K562 (cell line): ENCODE measurements around the gene ZMYM2. TPM values are rescaled to one million over a fixed set of nuclear protein-coding genes. Genes with fewer than 3 reads are reported as not detected.
"Not testable (repeated sequence)": the region's sequence is repeated elsewhere in the genome, so short reads cannot be mapped to it uniquely, and the experiment has no call there.

Source experiments
- ATAC-seq: fragments of 200-7000 bp; cut with Tn5 transposase; 3 replicates; pipeline ENCODE4 v1.9.1; 2020; ENCODE audit warnings: moderate library complexity
- BruUV-seq: library from RNA; stranded (reverse); fragments of 400-500 nt; replicated peaks from 2 replicates; lab custom pipeline; 2021; lab: Mats Ljungman, UMichigan
- CTCF ChIA-PET: fragments of 300-600 bp; formaldehyde crosslinking; extraction: SDS; loops from one replicate; lab custom pipeline; 2021; ENCODE audit warnings: low intra/inter-chr PET ratio; lab: Yijun Ruan, JAX
- POLR2A ChIA-PET: fragments of 300-600, 350-650 bp; sonication (Branson Sonifier 250); formaldehyde crosslinking; extraction: SDS; loops from one replicate; lab custom pipeline; 2021; ENCODE audit warnings: antibody characterized with exemption, inconsistent platforms; lab: Yijun Ruan, JAX
- DNase-seq, 4 experiments: peaks; one replicate each; pipeline versions ENCODE4 v3.0.0 to v3.0.0-alpha.2; 2011 to 2018; ENCODE audit warnings: low spot score in 3 of 4, mixed read lengths in 3 of 4; ENCODE audit errors: extremely low read depth in 1 of 4
- FAIRE-seq: peaks from 2 replicates; lab custom pipeline; 2011; peaks lifted over from hg19 to GRCh38; lab: Jason Lieb, UNC
- H2AFZ ChIP-seq: 2 replicates; pipeline ENCODE4 v1.6.0; 2011; ENCODE audit warnings: low read depth, low read length, control low read depth, inconsistent platforms
- H3K27ac ChIP-seq: fragments of 200-600 bp; 3 replicates; pipeline ENCODE4 v1.8.0; 2011; ENCODE audit warnings: low read depth, mild to moderate bottlenecking, control low read depth, inconsistent platforms, low read length, moderate library complexity, mixed read lengths; ENCODE audit errors: extremely low read depth
- H3K27me3 ChIP-seq, 2 experiments: fragments of 300-600 bp in 1 of 2; 2 replicates in 1 of 2; 3 replicates in 1 of 2; pipeline versions ENCODE4 v1.6.0 to v1.8.0; 2011; ENCODE audit warnings: inconsistent platforms in 2 of 2, low read length in 2 of 2, mild to moderate bottlenecking in 1 of 2, mixed read lengths in 1 of 2, moderate library complexity in 1 of 2; ENCODE audit not compliant: control insufficient read depth in 2 of 2, insufficient read depth in 2 of 2
- H3K36me3 ChIP-seq: fragments of 300-600 bp; 3 replicates; pipeline ENCODE4 v1.8.0; 2011; ENCODE audit warnings: mild to moderate bottlenecking, low read length, inconsistent platforms; ENCODE audit not compliant: control insufficient read depth, insufficient read depth
- H3K4me1 ChIP-seq, 2 experiments: fragments of 200-600 bp in 1 of 2; replicated peaks in 1 of 2; 2 replicates in 1 of 2; 3 replicates in 1 of 2; pipeline versions ENCODE4 v1.5.1 to v1.8.0; 2011; ENCODE audit warnings: inconsistent platforms in 2 of 2, low read length in 2 of 2, mild to moderate bottlenecking in 1 of 2, mixed read lengths in 1 of 2, moderate library complexity in 1 of 2; ENCODE audit not compliant: control insufficient read depth in 2 of 2, insufficient read depth in 2 of 2
- H3K4me2 ChIP-seq: 2 replicates; pipeline ENCODE4 v1.6.1; 2011; ENCODE audit warnings: low read length, control low read depth, inconsistent platforms, mixed read lengths; ENCODE audit not compliant: insufficient read depth
- H3K4me3 ChIP-seq: fragments of 200-600 bp; sonication (generic), shearing (Covaris generic); 2 replicates; pipeline ENCODE4 v1.5.1; 2016; ENCODE audit warnings: control low read depth, inconsistent platforms
- H3K79me2 ChIP-seq: fragments of 200-600 bp; 3 replicates; pipeline ENCODE4 v1.8.0; 2011; ENCODE audit warnings: low read length, inconsistent platforms; ENCODE audit not compliant: control insufficient read depth, insufficient read depth
- H3K9ac ChIP-seq, 2 experiments: 2 replicates each; pipeline versions ENCODE4 v1.6.0 to v1.6.1; 2011; ENCODE audit warnings: low read depth in 2 of 2, low read length in 2 of 2, control low read depth in 1 of 2, inconsistent platforms in 1 of 2, mild to moderate bottlenecking in 1 of 2, mixed read lengths in 1 of 2; ENCODE audit not compliant: insufficient read depth in 1 of 2
- H3K9me1 ChIP-seq: one replicate; pipeline ENCODE4 v1.6.0; 2011; ENCODE audit warnings: inconsistent platforms, mild to moderate bottlenecking, low read length, moderate library complexity; ENCODE audit not compliant: control insufficient read depth, insufficient read depth
- H3K9me3 ChIP-seq: replicated peaks from 2 replicates; pipeline ENCODE4 v1.5.1; 2011; ENCODE audit warnings: low read depth, low read length, inconsistent platforms; ENCODE audit not compliant: control insufficient read depth, insufficient read depth
- H4K20me1 ChIP-seq: replicated peaks from 2 replicates; pipeline ENCODE4 v1.6.1; 2011; ENCODE audit warnings: low read length, inconsistent platforms, mixed read lengths; ENCODE audit not compliant: control insufficient read depth, insufficient read depth
- CHCHD3 ChIP-seq: fragments of 250-450 bp; sonication (Bioruptor Pico); IDR thresholded peaks from 2 replicates; pipeline ENCODE4 v2.1.2; 2022; ENCODE audit warnings: mild to moderate bottlenecking
- PBX2 ChIP-seq, 2 experiments: IDR thresholded peaks in 1 of 2; conservative IDR thresholded peaks in 1 of 2; 2 replicates each; pipeline ENCODE4 v1.6.1; 2016; ENCODE audit warnings: low read depth in 2 of 2, mild to moderate bottlenecking in 1 of 2, missing compliant biosample characterization in 1 of 2, missing genetic modification characterization in 1 of 2, moderate library complexity in 1 of 2
- ZNF766 ChIP-seq: fragments of 200-800 bp; sonication (Bioruptor generic); conservative IDR thresholded peaks from 2 replicates; pipeline ENCODE4 v1.6.1; 2016; ENCODE audit warnings: missing genetic modification characterization, missing compliant biosample characterization
- WGBS: fragments of 100-300 bp; shearing (Covaris generic); methylation state at CpG from one replicate; pipeline ENCODE4 v1.1.6; 2016; ENCODE audit warnings: low coverage, mixed read lengths; ENCODE audit not compliant: insufficient coverage; ENCODE audit errors: missing lambda C conversion rate; 5-methylcytosine and 5-hydroxymethylcytosine counted together
- in situ Hi-C: fragments of 300-500 bp; cut with MboI; formaldehyde crosslinking; loops from 4 replicates; pipeline ENCODE4 v1.15.0; 2018; ENCODE audit warnings: inconsistent platforms, mixed read lengths
- intact Hi-C: fragments of 100-400 bp; cut with micrococcal nuclease; formaldehyde crosslinking; loops from 2 replicates; pipeline ENCODE4 v1.14.2; 2022
- polyA plus RNA-seq, 8 experiments: library from polyadenylated mRNA; depleted of rRNA in 4 of 8; stranded (reverse) in 5 of 8; unstranded in 3 of 8; fragments of >200 nt; fragmentation: Nextera tagmentation in 2 of 8; fragmentation: Illumina TruSeq in 1 of 8; extraction: Ambion mirVana in 2 of 8; extraction: Trizol in 1 of 8; gene quantifications; 2 replicates each; pipeline versions ENCODE4 v1.2.1 to v1.2.3, GENCODE V29; 2011 to 2014; ENCODE audit warnings: inconsistent platforms in 1 of 8, missing spikeins in 1 of 8
- total RNA-seq, 7 experiments: library from RNA; depleted of rRNA in 6 of 7; stranded (reverse); fragments of >200 nt in 6 of 7; fragmentation: Illumina TruSeq in 2 of 7; extraction: Trizol in 2 of 7; gene quantifications; 2 replicates each; pipeline versions ENCODE4 v1.2.1 to v1.2.3, GENCODE V29; 2011 to 2021; ENCODE audit warnings: low replicate concordance in 1 of 7

The ZMYM2 gene
- total and polyA plus RNA-seq, 9 of the 15 experiments (the other 6 are each of a cell fraction or from before 2014, with no cell fraction given), result 5.0 to 48.8 (median 26.8) TPM

DNA sequence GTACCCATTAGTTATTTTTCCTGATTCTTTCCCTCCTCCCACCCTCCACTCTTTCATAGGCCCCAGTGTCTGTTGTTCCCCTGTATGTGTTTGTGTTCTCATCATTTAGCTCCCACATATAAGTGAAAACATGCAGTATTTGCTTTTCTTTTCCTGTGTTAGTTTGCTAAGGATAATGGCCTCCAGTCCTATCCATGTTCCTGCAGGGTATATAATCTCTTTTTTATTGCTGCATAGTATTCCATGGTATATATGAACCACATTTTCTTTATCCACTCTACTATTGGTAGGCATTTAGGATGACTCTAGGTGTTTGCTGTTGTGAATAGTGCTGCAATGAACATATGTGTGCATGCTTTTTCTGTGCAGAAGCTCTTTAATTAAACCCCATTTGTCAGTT lies 79.4 kb downstream of the ZMYM2 start:
- in situ Hi-C loops, result no loop called here
- FAIRE-seq (no peak), DNase-seq (no peak), ATAC-seq (no peak)
- Histone ChIP-seq H3K36me3 (peaks cover 34% of the 10 kb centered on the region; the same call in 2 of the 3 replicates), H3K79me2 (no peaks in the 10 kb centered on the region), H4K20me1 (no peaks in the 10 kb centered on the region), H3K4me1 (no peaks in the 10 kb centered on the region), H3K9me1 (no peaks in the 10 kb centered on the region), H3K9me3 (no peaks in the 10 kb centered on the region), H3K27me3 (no peaks in the 10 kb centered on the region), H3K4me2 (no peak overlapping the region), H3K27ac (no peak overlapping the region), H3K4me3 (no peak overlapping the region), H2AFZ (no peak overlapping the region), H3K9ac (no peak overlapping the region)
- ChIA-PET POLR2A (no interaction called here), CTCF (no interaction called here)
- BruUV-seq, result no TSS peak
- intact Hi-C loops, result no loop called here
- TF ChIP-seq ZNF766 (CRISPR knock-in tag) (no peak), PBX2 (CRISPR knock-in tag; IDR thresholded peaks at IDR 0.05; ENCODE audit: low read depth) (no peak), PBX2 (tag; conservative IDR thresholded peaks at IDR 0.05; ENCODE audit: low read depth) (no peak), CHCHD3 (no peak)

- POLR2A ChIA-PET, in situ Hi-C loops, H3K4me2 ChIP-seq: not testable (repeated sequence)
Observed at GRCh38 chr13:20042603-20043002, 84.1 kb downstream of the ZMYM2 start.

More at GRCh38 chr13:20042603-20043002, 84.1 kb downstream of the ZMYM2 start:
- H2AFZ ChIP-seq, H3K9me3 ChIP-seq, H4K20me1 ChIP-seq, H3K4me1 ChIP-seq, BruUV-seq, intact Hi-C loops, CTCF ChIA-PET, H3K9ac ChIP-seq, FAIRE-seq, H3K36me3 ChIP-seq, ATAC-seq, H3K27ac ChIP-seq, H3K27me3 ChIP-seq, DNase-seq, H3K4me3 ChIP-seq, H3K9me1 ChIP-seq, H3K79me2 ChIP-seq: not testable (repeated sequence)
- WGBS, result 93% methylated on average over 4 of the region's 4 CpGs
